ENCODE results near the gene CCDC127.

- TF ChIP-seq TCF12 (IDR thresholded peaks at IDR 0.05; ENCODE audit: low read depth) (no peak), CEBPB (IDR thresholded peaks at IDR 0.05) (no peak), RAD21 (IDR thresholded peaks at IDR 0.05; ENCODE audit: low read depth) (no peak)
These were observed 14.6 kb downstream of the CCDC127 start for GRCh38 chr5:203246-203930.
